Mesothelial cell of epicardium (in vitro differentiated cells): ENCODE results near the gene TBC1D14. TPM values are rescaled to one million over a fixed set of nuclear protein-coding genes. Genes with fewer than 3 reads are reported as not detected.

ENCODE experiments used
- DNase-seq, 2 experiments: peaks; one replicate each; pipeline ENCODE4 v3.0.0; 2021; ENCODE audit warnings: low spot score in 2 of 2; ENCODE audit not compliant: unreplicated experiment in 2 of 2
- H3K27ac Mint-ChIP-seq: 2 replicates; pipeline ENCODE4 v1.8.0; 2021; ENCODE audit warnings: mixed read lengths
- H3K27me3 Mint-ChIP-seq: 2 replicates; pipeline ENCODE4 v1.8.0; 2021; ENCODE audit warnings: low read depth, mixed read lengths
- H3K36me3 Mint-ChIP-seq: 2 replicates; pipeline ENCODE4 v1.8.0; 2021; ENCODE audit warnings: mixed read lengths
- H3K4me1 Mint-ChIP-seq: 2 replicates; pipeline ENCODE4 v1.8.0; 2021; ENCODE audit warnings: mixed read lengths
- H3K4me3 Mint-ChIP-seq: 2 replicates; pipeline ENCODE4 v1.8.0; 2021; ENCODE audit warnings: mild to moderate bottlenecking, moderate library complexity, mixed read lengths
- H3K9me3 Mint-ChIP-seq: 2 replicates; pipeline ENCODE4 v1.8.0; 2021; ENCODE audit warnings: mixed read lengths
- CTCF ChIP-seq: fragments of 200-600 bp; sonication (generic); IDR thresholded peaks from one replicate; pipeline ENCODE4 v1.5.0; 2021; ENCODE audit warnings: antibody characterized with exemption; ENCODE audit not compliant: unreplicated experiment
- total RNA-seq: library from RNA; stranded (reverse); gene quantifications from 3 replicates; pipeline ENCODE4 v1.2.1, GENCODE V29; 2021

Gene TBC1D14
- total RNA-seq, 1 donor from 2014 or later: 54.5 TPM

- no peaks in the 10 kb centered on the region for H3K9me3 Mint-ChIP-seq
- DNase-seq: no peak
- no peaks in the 10 kb centered on the region for H3K27me3 Mint-ChIP-seq
- H3K4me1 Mint-ChIP-seq: peaks cover 57% of the 10 kb centered on the region
- peak overlapping the region; percentile 34 for H3K4me3 Mint-ChIP-seq
- H3K27ac Mint-ChIP-seq: peak overlapping the region; percentile 97
- no peak for TF ChIP-seq CTCF
- no peaks in the 10 kb centered on the region for H3K36me3 Mint-ChIP-seq
Measured at GRCh38 chr4:6942238-6942800, 32.7 kb downstream of the TBC1D14 start.

- peak overlapping the region; percentile 7 for H3K4me3 Mint-ChIP-seq
- no peaks in the 10 kb centered on the region for H3K9me3 Mint-ChIP-seq
- peaks cover 53% of the 10 kb centered on the region for H3K4me1 Mint-ChIP-seq
- H3K27ac Mint-ChIP-seq: peak overlapping the region; percentile 97
- no peaks in the 10 kb centered on the region for H3K36me3 Mint-ChIP-seq
- H3K27me3 Mint-ChIP-seq: no peaks in the 10 kb centered on the region
- TF ChIP-seq CTCF: no peak
- DNase-seq: no peak
Measured at GRCh38 chr4:6943012-6943884, 33.6 kb downstream of the TBC1D14 start.

- TF ChIP-seq CTCF: no peak
- DNase-seq: no peak
- Mint-ChIP-seq H3K4me3 (no peak overlapping the region), H3K27ac (peak overlapping the region; percentile 97), H3K9me3 (no peaks in the 10 kb centered on the region), H3K4me1 (peaks cover 53% of the 10 kb centered on the region), H3K27me3 (no peaks in the 10 kb centered on the region), H3K36me3 (no peaks in the 10 kb centered on the region)
Measured at GRCh38 chr4:6943885-6944225, 34.2 kb downstream of the TBC1D14 start.

GRCh38 chr4:6944301-6945051, 34.9 kb downstream of the TBC1D14 start:
- no peak for TF ChIP-seq CTCF
- no peaks in the 10 kb centered on the region for H3K36me3 Mint-ChIP-seq
- no peaks in the 10 kb centered on the region for H3K9me3 Mint-ChIP-seq
- H3K4me1 Mint-ChIP-seq: peaks cover 53% of the 10 kb centered on the region
- H3K27ac Mint-ChIP-seq: peak overlapping the region; percentile 97
- no peak for DNase-seq
- no peaks in the 10 kb centered on the region for H3K27me3 Mint-ChIP-seq
- H3K4me3 Mint-ChIP-seq: no peak overlapping the region

GRCh38 chr4:6945052-6945409, 35.4 kb downstream of the TBC1D14 start:
- Mint-ChIP-seq H3K27ac (peak overlapping the region; percentile 52), H3K4me1 (peaks cover 53% of the 10 kb centered on the region), H3K36me3 (peaks cover 2% of the 10 kb centered on the region), H3K4me3 (no peak overlapping the region), H3K9me3 (no peaks in the 10 kb centered on the region), H3K27me3 (no peaks in the 10 kb centered on the region)
- TF ChIP-seq CTCF: no peak
- no peak for DNase-seq
